HFF-Myc (cell line): Measurements from ENCODE around the gene COP1.

Experiments used
- DNase-seq: peaks from one replicate; pipeline ENCODE4 v3.0.0-alpha.2; 2011; ENCODE audit warnings: low read depth; ENCODE audit errors: extremely low read depth
- H3K4me3 ChIP-seq: replicated peaks from 2 replicates; pipeline ENCODE4 v1.5.1; 2011; ENCODE audit warnings: low read depth, mild to moderate bottlenecking, control low read depth, low read length
- CTCF ChIP-seq: IDR thresholded peaks from 2 replicates; pipeline ENCODE4 v1.5.1; 2012; ENCODE audit warnings: mild to moderate bottlenecking, low read depth, low read length, control low read depth; ENCODE audit errors: missing control alignments

COP1 gene

DNA sequence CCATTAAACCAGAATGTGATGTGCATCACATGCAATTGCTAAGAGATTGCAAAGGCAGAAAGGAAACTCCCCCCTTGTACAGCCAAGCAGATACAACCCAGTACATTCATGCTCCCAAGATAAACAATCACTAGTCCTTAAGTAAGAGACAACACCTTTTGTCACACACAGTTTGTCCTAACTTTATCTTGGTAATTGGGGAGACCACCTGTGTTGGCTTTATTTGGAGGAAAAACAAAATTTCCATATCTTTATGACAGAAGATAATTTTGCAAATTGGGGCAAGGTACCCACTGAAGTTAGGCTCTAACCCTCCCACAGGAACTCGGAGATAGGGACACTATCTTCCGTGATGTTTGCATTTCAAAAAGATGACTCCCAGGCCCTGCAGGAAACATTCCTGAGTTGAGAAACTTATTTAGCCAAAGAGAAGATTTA, 288.7 kb downstream of the COP1 start:
- no peak for TF ChIP-seq CTCF
- DNase-seq, result no peak
- H3K4me3 ChIP-seq, result no peak overlapping the region

GRCh38 chr1:175914115-175914514, 293.0 kb downstream of the COP1 start:
- DNase-seq, result no peak
- no peak for TF ChIP-seq CTCF
- no peak overlapping the region for H3K4me3 ChIP-seq

DNA sequence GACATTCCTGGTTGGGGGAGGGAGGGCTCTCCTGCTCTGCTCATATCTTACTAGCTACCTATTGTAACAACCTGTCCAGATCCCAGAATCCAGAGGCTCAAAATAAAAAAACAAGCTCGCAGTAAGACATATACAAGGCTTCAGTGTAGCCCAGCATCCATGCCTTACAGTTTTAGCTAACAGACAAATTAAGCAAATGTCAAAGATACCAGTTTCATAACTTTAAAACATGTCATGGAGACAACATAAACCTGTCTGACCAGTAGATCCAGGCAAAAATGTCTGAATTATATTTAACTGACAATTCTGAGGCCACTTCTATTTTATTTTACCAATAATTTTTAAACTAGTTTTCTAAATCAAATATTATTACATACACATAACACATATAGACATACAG, 295.9 kb downstream of the COP1 start:
- DNase-seq, result no peak
- no peak overlapping the region for H3K4me3 ChIP-seq
- no peak for TF ChIP-seq CTCF

DNA sequence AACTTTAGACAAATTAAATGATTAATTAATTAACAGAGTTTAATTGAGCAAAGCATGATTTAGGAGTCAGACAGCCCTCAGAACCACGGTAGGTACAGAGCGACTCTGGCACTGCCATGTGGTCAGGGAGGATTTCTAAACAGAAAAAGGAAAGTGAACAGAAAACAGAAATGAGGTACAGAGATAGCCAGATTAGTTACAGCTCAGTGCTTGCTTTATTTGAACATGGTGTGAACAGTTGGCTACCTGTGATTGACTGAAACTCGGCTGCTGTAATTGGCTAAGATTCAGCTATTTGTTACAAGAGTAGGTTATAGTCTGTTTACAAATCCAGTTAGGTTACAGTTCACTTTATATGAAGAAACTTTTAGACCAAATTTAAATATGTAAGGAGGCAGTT, 300.7 kb downstream of the COP1 start:
- no peak for DNase-seq
- no peak overlapping the region for H3K4me3 ChIP-seq
- no peak for TF ChIP-seq CTCF

- no peak for DNase-seq
- no peak overlapping the region for H3K4me3 ChIP-seq
- TF ChIP-seq CTCF, result no peak
Observed at GRCh38 chr1:175904808-175905207, 302.3 kb downstream of the COP1 start.

- H3K4me3 ChIP-seq, result no peak overlapping the region
- TF ChIP-seq CTCF, result no peak
- no peak for DNase-seq
Observed at GRCh38 chr1:175902281-175902680, 304.8 kb downstream of the COP1 start.

DNA sequence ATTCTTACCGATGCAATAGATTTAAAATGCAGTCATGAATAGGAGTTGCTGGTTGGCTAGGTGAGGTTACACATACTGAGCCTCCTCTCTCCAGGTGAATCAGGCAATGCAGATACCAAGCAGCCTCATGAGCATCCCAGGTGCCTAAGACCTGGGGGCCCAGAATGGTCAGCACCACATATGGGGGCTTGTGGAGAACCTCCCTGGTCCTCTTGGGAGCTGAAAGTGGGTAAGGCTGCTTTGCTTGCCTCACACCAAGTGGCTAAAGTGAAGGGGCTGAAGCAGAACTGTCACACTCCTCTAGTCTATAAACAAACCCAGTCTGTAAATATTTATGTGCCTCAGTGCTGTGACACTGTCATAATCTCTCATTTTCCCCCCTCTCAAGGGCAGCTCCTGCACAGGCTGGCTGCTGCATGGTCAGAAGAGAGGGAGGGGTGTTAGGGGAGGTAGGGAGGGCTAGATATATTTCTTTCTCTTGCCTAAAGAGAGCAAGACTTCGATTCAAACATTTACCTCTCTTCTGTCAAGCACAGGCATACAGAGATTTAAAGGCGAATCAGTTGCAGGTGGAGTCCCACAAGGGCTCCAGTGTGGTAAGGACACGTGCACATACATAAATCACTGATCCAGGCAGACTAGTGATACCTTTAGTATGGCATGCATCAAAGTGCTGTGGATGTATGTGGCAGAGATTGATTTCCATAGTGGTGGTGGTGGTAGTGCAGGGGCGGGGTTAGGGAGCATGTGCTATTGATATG, 305.8 kb downstream of the COP1 start:
- H3K4me3 ChIP-seq, result no peak overlapping the region
- no peak for TF ChIP-seq CTCF
- DNase-seq, result no peak
